ENCODE measurements around the gene STAT4.

Gene STAT4

DNA sequence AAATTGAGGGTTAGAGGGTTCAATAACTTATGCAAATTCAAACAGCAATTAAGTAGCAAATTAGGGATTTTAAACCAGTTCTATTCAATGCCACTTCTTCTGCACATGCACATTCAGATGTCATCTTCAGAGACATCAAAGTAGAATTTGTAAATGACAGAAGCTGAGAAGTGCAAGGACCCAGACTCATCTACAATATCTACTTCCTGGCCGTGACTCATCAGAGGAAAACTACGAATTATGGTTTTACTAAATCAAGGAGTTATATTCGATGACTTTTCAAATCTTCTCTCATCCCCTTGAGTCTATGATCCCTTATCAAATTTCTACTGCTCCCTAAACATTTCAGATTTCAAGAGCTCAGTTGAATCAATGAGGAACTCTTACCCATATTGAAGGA lies 20.0 kb upstream of the STAT4 start:
- Histone ChIP-seq H3K27me3 (ENCODE audit: control insufficient read depth, insufficient read depth, low read length) (no peaks in the 10 kb centered on the region), H3K4me2 (ENCODE audit: low read length) (no peak overlapping the region), H3K9ac (no peak overlapping the region), H2AFZ (no peak overlapping the region), H3K4me1 (peaks cover 15% of the 10 kb centered on the region), H3K9me3 (ENCODE audit: control insufficient read depth, low read length) (no peaks in the 10 kb centered on the region), H3K79me2 (no peaks in the 10 kb centered on the region), H3K4me3 (ENCODE audit: low read depth, low read length) (no peak overlapping the region), H3K27ac (no peak overlapping the region), H3K36me3 (ENCODE audit: control insufficient read depth, insufficient read depth, low read length) (no peaks in the 10 kb centered on the region)
- TF ChIP-seq, protein P1, sequence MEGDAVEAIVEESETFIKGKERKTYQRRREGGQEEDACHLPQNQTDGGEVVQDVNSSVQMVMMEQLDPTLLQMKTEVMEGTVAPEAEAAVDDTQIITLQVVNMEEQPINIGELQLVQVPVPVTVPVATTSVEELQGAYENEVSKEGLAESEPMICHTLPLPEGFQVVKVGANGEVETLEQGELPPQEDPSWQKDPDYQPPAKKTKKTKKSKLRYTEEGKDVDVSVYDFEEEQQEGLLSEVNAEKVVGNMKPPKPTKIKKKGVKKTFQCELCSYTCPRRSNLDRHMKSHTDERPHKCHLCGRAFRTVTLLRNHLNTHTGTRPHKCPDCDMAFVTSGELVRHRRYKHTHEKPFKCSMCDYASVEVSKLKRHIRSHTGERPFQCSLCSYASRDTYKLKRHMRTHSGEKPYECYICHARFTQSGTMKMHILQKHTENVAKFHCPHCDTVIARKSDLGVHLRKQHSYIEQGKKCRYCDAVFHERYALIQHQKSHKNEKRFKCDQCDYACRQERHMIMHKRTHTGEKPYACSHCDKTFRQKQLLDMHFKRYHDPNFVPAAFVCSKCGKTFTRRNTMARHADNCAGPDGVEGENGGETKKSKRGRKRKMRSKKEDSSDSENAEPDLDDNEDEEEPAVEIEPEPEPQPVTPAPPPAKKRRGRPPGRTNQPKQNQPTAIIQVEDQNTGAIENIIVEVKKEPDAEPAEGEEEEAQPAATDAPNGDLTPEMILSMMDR (IDR thresholded peaks at IDR 0.05) = no peak

DNA sequence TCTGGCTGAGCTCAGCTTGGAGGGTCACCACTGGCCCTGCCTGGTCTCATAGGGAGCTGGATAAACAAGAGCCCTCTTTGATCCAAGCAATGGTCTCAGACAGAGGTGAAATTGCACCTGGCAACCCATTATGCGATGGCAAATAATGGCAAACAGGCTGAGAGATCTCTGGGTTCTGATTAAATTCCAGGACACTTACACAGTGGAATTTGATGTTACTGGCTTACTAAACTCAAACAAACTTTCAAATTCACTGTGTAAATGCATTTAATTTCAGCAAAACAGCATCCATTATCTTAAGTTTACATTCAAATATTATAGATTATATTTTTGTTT lies 19.5 kb upstream of the STAT4 start:
- Histone ChIP-seq H3K36me3 (ENCODE audit: control insufficient read depth, insufficient read depth, low read length) (no peaks in the 10 kb centered on the region), H3K9ac (no peak overlapping the region), H3K4me3 (ENCODE audit: low read depth, low read length) (no peak overlapping the region), H3K27me3 (ENCODE audit: control insufficient read depth, insufficient read depth, low read length) (no peaks in the 10 kb centered on the region), H3K27ac (no peak overlapping the region), H3K79me2 (no peaks in the 10 kb centered on the region), H3K9me3 (ENCODE audit: control insufficient read depth, low read length) (no peaks in the 10 kb centered on the region), H3K4me2 (ENCODE audit: low read length) (no peak overlapping the region), H2AFZ (no peak overlapping the region), H3K4me1 (peaks cover 17% of the 10 kb centered on the region)
- TF ChIP-seq, protein P1 (IDR thresholded peaks at IDR 0.05) = no peak

DNA sequence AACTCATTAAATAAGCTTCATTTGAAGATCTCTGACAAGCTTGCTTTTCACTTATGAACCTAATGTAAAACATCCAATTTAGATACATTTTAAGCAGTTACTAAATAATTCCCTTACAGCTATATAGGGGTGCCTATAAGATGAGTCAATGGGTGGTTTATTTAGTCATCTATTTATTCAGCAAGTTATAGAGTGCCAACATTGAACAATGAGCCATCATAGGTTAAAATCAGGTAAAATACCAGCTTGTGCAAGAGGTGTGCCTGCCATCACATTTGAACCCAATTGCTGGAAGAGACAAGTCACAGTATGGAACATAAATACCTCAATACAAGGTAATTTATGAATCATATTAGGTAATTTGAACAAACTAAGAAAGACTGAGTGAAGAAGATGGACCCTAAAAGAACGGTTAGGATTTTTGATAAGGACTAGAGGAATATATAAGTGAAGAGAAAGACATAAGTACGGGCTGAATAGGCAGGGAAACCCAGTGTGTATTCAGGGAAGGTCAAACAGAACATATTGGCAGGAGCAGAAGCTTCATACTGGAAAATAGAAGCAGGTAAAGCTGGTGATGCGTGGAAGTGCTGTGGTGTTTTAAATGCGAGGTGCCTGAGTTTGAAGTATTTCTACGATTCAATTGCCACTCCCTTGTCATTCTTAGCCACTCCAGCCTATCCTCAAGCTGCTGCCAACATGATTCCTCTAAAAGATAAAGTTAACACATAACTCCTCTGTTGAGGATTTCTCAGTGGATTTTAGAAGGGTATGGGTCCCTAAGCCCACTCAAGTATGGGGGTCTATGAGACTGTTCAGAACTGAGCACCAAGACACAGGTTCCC lies 18.9 kb upstream of the STAT4 start:
- Histone ChIP-seq H3K9ac (no peak overlapping the region), H3K79me2 (no peaks in the 10 kb centered on the region), H3K4me1 (peaks cover 18% of the 10 kb centered on the region), H3K4me3 (ENCODE audit: low read depth, low read length) (no peak overlapping the region), H2AFZ (no peak overlapping the region), H3K36me3 (ENCODE audit: control insufficient read depth, insufficient read depth, low read length) (no peaks in the 10 kb centered on the region), H3K9me3 (ENCODE audit: control insufficient read depth, low read length) (no peaks in the 10 kb centered on the region), H3K4me2 (ENCODE audit: low read length) (no peak overlapping the region), H3K27me3 (ENCODE audit: control insufficient read depth, insufficient read depth, low read length) (no peaks in the 10 kb centered on the region), H3K27ac (no peak overlapping the region)
- TF ChIP-seq, protein P1 (IDR thresholded peaks at IDR 0.05) = no peak

DNA sequence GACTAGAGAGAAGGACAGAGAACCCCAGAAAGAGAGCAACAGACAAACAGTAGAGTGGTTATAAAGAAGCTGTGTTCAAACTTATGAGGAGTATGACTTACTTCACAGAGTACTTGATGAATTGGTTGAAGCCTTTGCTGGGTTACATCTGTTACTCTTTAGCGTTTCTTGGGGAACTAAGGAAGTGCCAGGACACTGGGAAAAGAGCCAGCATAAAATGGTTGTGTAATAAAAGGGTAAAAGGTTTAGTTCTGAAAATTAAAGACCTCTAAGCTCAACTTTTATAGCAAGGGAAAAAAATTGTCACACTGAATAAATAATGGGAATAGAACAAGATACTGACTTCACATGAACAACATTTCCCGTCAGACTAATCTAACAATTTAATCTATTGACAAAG lies 17.0 kb upstream of the STAT4 start:
- Histone ChIP-seq H3K9me3 (ENCODE audit: control insufficient read depth, low read length) (no peaks in the 10 kb centered on the region), H3K4me1 (peaks cover 15% of the 10 kb centered on the region), H3K27me3 (ENCODE audit: control insufficient read depth, insufficient read depth, low read length) (no peaks in the 10 kb centered on the region), H3K4me2 (ENCODE audit: low read length) (no peak overlapping the region), H3K9ac (no peak overlapping the region), H3K36me3 (ENCODE audit: control insufficient read depth, insufficient read depth, low read length) (no peaks in the 10 kb centered on the region), H3K27ac (no peak overlapping the region), H3K79me2 (no peaks in the 10 kb centered on the region), H2AFZ (no peak overlapping the region), H3K4me3 (ENCODE audit: low read depth, low read length) (no peak overlapping the region)
- TF ChIP-seq, protein P1 (IDR thresholded peaks at IDR 0.05) = no peak

Data from parathyroid adenoma (tissue), 2 donors.